ENCODE measurements around the gene GRK2.
"Not testable (repeated sequence)": the region's sequence is repeated elsewhere in the genome, so short reads cannot be mapped to it uniquely, and the experiment has no call there.

The GRK2 gene

DNA sequence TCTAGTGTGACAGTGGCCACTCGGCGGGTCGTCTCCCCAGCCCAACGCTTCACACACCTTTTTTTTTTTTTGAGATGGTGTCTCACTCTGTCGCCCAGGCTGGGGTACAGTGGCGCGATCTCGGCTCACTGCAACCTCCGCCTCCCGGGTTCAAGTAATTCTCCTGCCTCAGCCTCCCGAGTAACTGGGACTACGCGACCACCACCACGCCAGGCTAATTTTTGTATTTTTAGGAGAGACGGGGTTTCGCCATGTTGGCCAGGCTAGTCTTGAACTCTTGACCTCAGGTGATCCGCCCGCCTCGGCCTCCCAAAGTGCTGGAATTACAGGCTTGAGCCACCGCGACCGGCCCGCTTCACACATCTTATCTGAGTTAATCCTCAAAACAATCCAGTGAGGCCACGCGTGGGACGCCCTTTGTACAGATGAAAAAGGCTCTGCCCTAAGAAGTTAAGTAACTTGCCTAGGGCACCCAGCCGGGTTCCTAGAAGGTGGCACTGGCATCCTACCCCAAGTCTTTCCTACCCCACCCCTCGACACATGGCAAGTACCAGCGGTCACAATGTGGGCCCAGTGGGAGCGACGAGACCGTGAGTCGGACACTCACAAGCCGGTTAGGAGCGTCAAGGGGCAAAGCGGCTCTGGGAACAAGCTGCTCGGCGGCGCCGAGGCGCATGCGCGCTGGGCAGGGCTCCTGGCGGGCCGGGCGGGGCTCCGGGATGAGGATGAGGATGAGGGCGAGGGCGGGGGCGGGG, 5.2 kb upstream of the GRK2 start:
- peak overlapping the region; percentile 50 for H3K23ac ChIP-seq (ENCODE audit: low read depth, low read length, poor library complexity)
- H3K4me3 ChIP-seq (ENCODE audit: low read length in 2 of 2): peak overlapping the region; percentile 48 to 64

DNA sequence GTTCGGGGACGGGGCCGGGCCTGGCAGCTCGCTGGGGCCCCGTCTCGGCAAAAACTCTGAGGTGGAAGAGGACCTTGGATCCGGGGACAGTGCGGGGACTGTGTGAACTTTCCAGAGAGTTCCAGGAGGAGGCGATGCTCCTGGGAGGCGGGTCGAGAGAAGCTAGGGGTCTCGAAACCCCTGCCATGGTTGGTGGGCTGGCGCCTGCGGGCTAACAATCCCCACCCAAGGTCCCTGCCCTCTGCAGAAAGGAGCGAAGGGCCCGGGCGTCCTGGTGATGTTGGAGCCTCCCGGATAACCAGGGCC, 4.7 kb upstream of the GRK2 start:
- whole genome bisulfite sequencing, 2 donors (ENCODE audit: extremely low coverage in 2 of 2, insufficient read length in 2 of 2, insufficient replicate concordance in 1 of 2): no CpG with 5 or more reads among the region's 18 CpGs
- H3K9ac ChIP-seq (ENCODE audit: low read depth, low read length, poor library complexity): no peak overlapping the region
- no peak overlapping the region for H2BK15ac ChIP-seq (ENCODE audit: low read length)
- no peak overlapping the region for H4K91ac ChIP-seq (ENCODE audit: low read depth, low read length, poor library complexity)
- H3K4ac ChIP-seq (ENCODE audit: low read length): no peak overlapping the region
- no peak overlapping the region for H3K27ac ChIP-seq (replicated peaks; ENCODE audit: low read length)
- H3K4me3 ChIP-seq (ENCODE audit: low read length in 2 of 2): peak overlapping the region; percentile 48 to 69
- peak overlapping the region; percentile 93 for H2AFZ ChIP-seq (ENCODE audit: low read length)
- H2BK120ac ChIP-seq (ENCODE audit: low read depth, low read length): no peak overlapping the region
- no peak overlapping the region for H4K8ac ChIP-seq (ENCODE audit: low read depth, low read length)
- no peaks in the 10 kb centered on the region for H3K9me3 ChIP-seq (replicated peaks in 1 of 2; ENCODE audit: control insufficient read depth in 2 of 2, insufficient read depth in 1 of 2, low read depth in 1 of 2, low read length in 2 of 2)
- DNase-seq (ENCODE audit: low spot score): no peak
- no peak overlapping the region for H2BK5ac ChIP-seq (ENCODE audit: low read length)
- peak overlapping the region; percentile 80 for H3K4me2 ChIP-seq (ENCODE audit: insufficient read depth, low read length, poor library complexity, severe bottlenecking)
- no peaks in the 10 kb centered on the region for H3K79me1 ChIP-seq (ENCODE audit: low read depth, low read length)
- H2BK12ac ChIP-seq (ENCODE audit: low read length): no peak overlapping the region
- H3K36me3 ChIP-seq (replicated peaks in 1 of 2; ENCODE audit: control insufficient read depth in 2 of 2, insufficient read depth in 2 of 2, low read length in 2 of 2): peaks cover 5 to 8% of the 10 kb centered on the region in 2 donors
- no peak overlapping the region for H3K18ac ChIP-seq (ENCODE audit: low read length)
- H3K23ac ChIP-seq (ENCODE audit: low read depth, low read length, poor library complexity): no peak overlapping the region
- no peak overlapping the region for H2AK5ac ChIP-seq (ENCODE audit: low read depth, low read length)
- no peak overlapping the region for H3K14ac ChIP-seq (ENCODE audit: low read length)
- peaks cover 1 to 9% of the 10 kb centered on the region in 2 donors for H3K4me1 ChIP-seq (ENCODE audit: control insufficient read depth in 2 of 2, insufficient read depth in 1 of 2, low read depth in 1 of 2, low read length in 2 of 2)
- H3K27me3 ChIP-seq (ENCODE audit: control insufficient read depth in 3 of 3, insufficient read depth in 3 of 3, low read depth in 1 of 3, low read length in 3 of 3): peaks cover 0 to 22% (median 0%) of the 10 kb centered on the region in 3 experiments

More for the DNA sequence above, 5.2 kb upstream of the GRK2 start:
- not testable (repeated sequence) for H4K91ac ChIP-seq (ENCODE audit: low read depth, low read length, poor library complexity); H2BK12ac ChIP-seq (ENCODE audit: low read length); H2BK5ac ChIP-seq (ENCODE audit: low read length); H3K79me1 ChIP-seq (ENCODE audit: low read depth, low read length); H3K4me1 ChIP-seq (ENCODE audit: control insufficient read depth in 2 of 2, insufficient read depth in 1 of 2, low read depth in 1 of 2, low read length in 2 of 2); H4K8ac ChIP-seq (ENCODE audit: low read depth, low read length); H2BK15ac ChIP-seq (ENCODE audit: low read length); H2AK5ac ChIP-seq (ENCODE audit: low read depth, low read length); H2BK120ac ChIP-seq (ENCODE audit: low read depth, low read length); H3K4ac ChIP-seq (ENCODE audit: low read length); H3K9me3 ChIP-seq (replicated peaks in 1 of 2; ENCODE audit: control insufficient read depth in 2 of 2, insufficient read depth in 1 of 2, low read depth in 1 of 2, low read length in 2 of 2); H3K14ac ChIP-seq (ENCODE audit: low read length); H3K27ac ChIP-seq (replicated peaks; ENCODE audit: low read length)
- no CpG with 5 or more reads among the region's 50 CpGs for WGBS, 2 donors (ENCODE audit: extremely low coverage in 2 of 2, insufficient read length in 2 of 2, insufficient replicate concordance in 1 of 2)
- peak overlapping the region; percentile 66 for H3K18ac ChIP-seq (ENCODE audit: low read length)
- peak overlapping the region; percentile 93 for H2AFZ ChIP-seq (ENCODE audit: low read length)
- peaks cover 0 to 22% (median 0%) of the 10 kb centered on the region in 3 experiments for H3K27me3 ChIP-seq (ENCODE audit: control insufficient read depth in 3 of 3, insufficient read depth in 3 of 3, low read depth in 1 of 3, low read length in 3 of 3)
- H3K36me3 ChIP-seq (replicated peaks in 1 of 2; ENCODE audit: control insufficient read depth in 2 of 2, insufficient read depth in 2 of 2, low read length in 2 of 2): peaks cover 9 to 13% of the 10 kb centered on the region in 2 donors
- H3K9ac ChIP-seq (ENCODE audit: low read depth, low read length, poor library complexity): peak overlapping the region; percentile 65
- H3K4me2 ChIP-seq (ENCODE audit: insufficient read depth, low read length, poor library complexity, severe bottlenecking): peak overlapping the region; percentile 80
- peak; percentile 75 for DNase-seq (ENCODE audit: low spot score)

DNA sequence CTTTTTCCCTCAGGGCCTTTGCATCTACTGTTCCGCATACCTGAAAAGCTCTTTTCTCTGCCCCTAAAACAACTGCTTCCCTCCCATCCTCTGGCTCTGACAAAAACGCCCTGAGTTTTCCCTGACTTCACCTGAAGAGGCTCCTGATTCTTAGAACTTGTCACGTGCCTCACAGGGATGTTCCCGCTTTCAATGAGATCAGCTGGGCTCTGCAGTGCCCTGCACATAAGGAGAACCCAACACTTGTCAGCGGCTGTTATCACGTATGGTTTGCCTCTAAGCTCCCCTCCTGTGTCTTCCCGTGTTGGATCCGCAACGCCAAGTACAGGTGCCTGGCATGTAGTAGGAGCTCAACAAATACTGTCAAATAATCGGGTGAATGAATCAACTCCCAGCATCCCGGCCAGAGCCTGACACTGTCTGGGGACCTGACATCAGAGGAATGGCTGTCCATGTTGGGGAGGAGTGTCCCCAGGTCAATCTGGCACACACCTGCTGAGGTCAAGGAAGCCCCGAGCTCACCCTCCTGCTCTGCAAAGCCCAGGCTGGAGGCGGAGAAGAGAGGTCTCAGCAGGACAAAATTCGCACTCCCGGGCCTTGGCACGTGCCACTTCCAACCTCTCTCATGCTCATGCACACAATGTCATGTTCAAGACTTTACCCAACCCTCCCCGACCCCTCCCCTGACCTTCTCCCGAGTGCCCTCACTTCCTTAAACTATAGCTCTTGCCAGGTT, 4.2 kb upstream of the GRK2 start:
- H3K4me2 ChIP-seq (ENCODE audit: insufficient read depth, low read length, poor library complexity, severe bottlenecking): peak overlapping the region; percentile 80
- H3K14ac ChIP-seq (ENCODE audit: low read length): no peak overlapping the region
- H3K23ac ChIP-seq (ENCODE audit: low read depth, low read length, poor library complexity): no peak overlapping the region
- H2AK5ac ChIP-seq (ENCODE audit: low read depth, low read length): no peak overlapping the region
- H3K4me3 ChIP-seq (ENCODE audit: low read length in 2 of 2): peak overlapping the region; percentile 48 to 69
- no peak overlapping the region for H4K8ac ChIP-seq (ENCODE audit: low read depth, low read length)
- peaks cover 0 to 22% (median 0%) of the 10 kb centered on the region in 3 experiments for H3K27me3 ChIP-seq (ENCODE audit: control insufficient read depth in 3 of 3, insufficient read depth in 3 of 3, low read depth in 1 of 3, low read length in 3 of 3)
- H3K27ac ChIP-seq (replicated peaks; ENCODE audit: low read length): no peak overlapping the region
- no peak overlapping the region for H2BK12ac ChIP-seq (ENCODE audit: low read length)
- peaks cover 2% of the 10 kb centered on the region in 2 donors for H3K36me3 ChIP-seq (replicated peaks in 1 of 2; ENCODE audit: control insufficient read depth in 2 of 2, insufficient read depth in 2 of 2, low read length in 2 of 2)
- H2BK120ac ChIP-seq (ENCODE audit: low read depth, low read length): no peak overlapping the region
- no peaks in the 10 kb centered on the region for H3K79me1 ChIP-seq (ENCODE audit: low read depth, low read length)
- no peaks in the 10 kb centered on the region for H3K9me3 ChIP-seq (replicated peaks in 1 of 2; ENCODE audit: control insufficient read depth in 2 of 2, insufficient read depth in 1 of 2, low read depth in 1 of 2, low read length in 2 of 2)
- peak overlapping the region; percentile 93 for H2AFZ ChIP-seq (ENCODE audit: low read length)
- H4K91ac ChIP-seq (ENCODE audit: low read depth, low read length, poor library complexity): no peak overlapping the region
- H3K4ac ChIP-seq (ENCODE audit: low read length): no peak overlapping the region
- WGBS, 2 donors (ENCODE audit: extremely low coverage in 2 of 2, insufficient read length in 2 of 2, insufficient replicate concordance in 1 of 2): no CpG with 5 or more reads among the region's 18 CpGs
- no peak for DNase-seq (ENCODE audit: low spot score)
- H3K9ac ChIP-seq (ENCODE audit: low read depth, low read length, poor library complexity): no peak overlapping the region
- no peak overlapping the region for H2BK15ac ChIP-seq (ENCODE audit: low read length)
- H2BK5ac ChIP-seq (ENCODE audit: low read length): no peak overlapping the region
- no peak overlapping the region for H3K18ac ChIP-seq (ENCODE audit: low read length)
- H3K4me1 ChIP-seq (ENCODE audit: control insufficient read depth in 2 of 2, insufficient read depth in 1 of 2, low read depth in 1 of 2, low read length in 2 of 2): peaks cover 1 to 10% of the 10 kb centered on the region in 2 donors
